Thyroid gland (tissue), 4 donors: ENCODE results near the gene ACBD3. TPM values are rescaled to one million over a fixed set of nuclear protein-coding genes. Genes with fewer than 3 reads are reported as not detected.

ENCODE experiments used
- DNase-seq, 2 donors: peaks; one replicate each; pipeline ENCODE4 v3.0.0-alpha.2; 2019
- H3K27ac ChIP-seq, 3 donors: fragments of 200-600 bp; sonication (generic); 1 replicate in 2 of 3; 2 replicates in 1 of 3; pipeline ENCODE4 v1.5.1; 2016 to 2019; ENCODE audit warnings: mild to moderate bottlenecking in 1 of 3, moderate library complexity in 1 of 3
- H3K27me3 ChIP-seq: fragments of 200-600 bp; sonication (generic); one replicate; pipeline ENCODE4 v1.5.1; 2019
- H3K36me3 ChIP-seq, 2 donors: fragments of 200-600 bp; sonication (generic); one replicate each; pipeline ENCODE4 v1.5.1; 2016 to 2019
- H3K4me1 ChIP-seq, 2 donors: fragments of 200-600 bp; sonication (generic); one replicate each; pipeline ENCODE4 v1.5.1; 2017 to 2019
- H3K4me3 ChIP-seq, 3 donors: fragments of 200-600 bp; sonication (generic); replicated peaks in 1 of 3; 1 replicate in 2 of 3; 2 replicates in 1 of 3; pipeline ENCODE4 v1.5.1; 2016; ENCODE audit warnings: mild to moderate bottlenecking in 1 of 3
- H3K9me3 ChIP-seq: fragments of 200-600 bp; sonication (generic); one replicate; pipeline ENCODE4 v1.5.1; 2017
- CTCF ChIP-seq, 6 experiments: fragments of 200-600 bp in 3 of 6; fragments of 450-650 bp in 3 of 6; sonication (generic) in 3 of 6; IDR thresholded peaks; one replicate each; pipeline ENCODE4 v1.5.1; 2016 to 2019; ENCODE audit warnings: antibody characterized with exemption in 6 of 6, mild to moderate bottlenecking in 2 of 6, inconsistent platforms in 1 of 6, moderate library complexity in 1 of 6
- POLR2A ChIP-seq, 2 donors: fragments of 450-650 bp; IDR thresholded peaks; one replicate each; pipeline ENCODE4 v1.6.1; 2017; ENCODE audit warnings: antibody characterized with exemption in 2 of 2, mild to moderate bottlenecking in 2 of 2, moderate library complexity in 1 of 2
- WGBS, 2 donors: methylation state at CpG; one replicate each; pipeline ENCODE4 v1.1.5; 2017; 5-methylcytosine and 5-hydroxymethylcytosine counted together
- intact Hi-C: fragments of 100-400 bp; cut with DNase I; formaldehyde crosslinking; loops from one replicate; pipeline ENCODE4 v1.15.1; 2023
- total RNA-seq, 4 donors: library from RNA; depleted of rRNA; stranded (reverse); fragments of >200 nt; gene quantifications; one replicate each; pipeline ENCODE4 v1.2.3, GENCODE V29; 2016

ACBD3 gene
- total RNA-seq, 4 donors from 2014 or later: 56.4 to 74.2 (median 66.0) TPM

- 58 to 69% methylated on average over 5 of the region's 5 CpGs for WGBS, 2 donors
- TF ChIP-seq CTCF (IDR thresholded peaks at IDR 0.05): peak in 1 of 6 experiments; percentile 11
- no peak for TF ChIP-seq POLR2A (IDR thresholded peaks at IDR 0.05)
- Histone ChIP-seq H3K36me3 (no peaks in the 10 kb centered on the region), H3K4me3 (no peak overlapping the region), H3K27ac (no peak overlapping the region), H3K9me3 (no peaks in the 10 kb centered on the region), H3K27me3 (no peaks in the 10 kb centered on the region), H3K4me1 (no peaks in the 10 kb centered on the region)
- intact Hi-C loops: no loop called here
- no peak for DNase-seq
Measured at GRCh38 chr1:226201029-226201593, 14.6 kb upstream of the ACBD3 start.

GRCh38 chr1:226199971-226200370 is 13.4 kb upstream of the ACBD3 start:
- no peaks in the 10 kb centered on the region for H3K36me3 ChIP-seq
- no peak overlapping the region for H3K27ac ChIP-seq
- TF ChIP-seq CTCF (IDR thresholded peaks at IDR 0.05) (no peak), POLR2A (IDR thresholded peaks at IDR 0.05) (no peak)
- no peak overlapping the region for H3K4me3 ChIP-seq
- no peaks in the 10 kb centered on the region for H3K4me1 ChIP-seq
- H3K9me3 ChIP-seq: no peaks in the 10 kb centered on the region
- intact Hi-C loops: no loop called here
- 70 to 73% methylated on average over 2 of the region's 2 CpGs for WGBS, 2 donors
- no peaks in the 10 kb centered on the region for H3K27me3 ChIP-seq
- no peak for DNase-seq

GRCh38 chr1:226195144-226195543 is 8.6 kb upstream of the ACBD3 start:
- intact Hi-C loops: no loop called here
- Histone ChIP-seq H3K9me3 (no peaks in the 10 kb centered on the region), H3K27ac (no peak overlapping the region), H3K36me3 (no peaks in the 10 kb centered on the region), H3K27me3 (no peaks in the 10 kb centered on the region), H3K4me3 (no peak overlapping the region), H3K4me1 (no peaks in the 10 kb centered on the region)
- no peak for DNase-seq
- 92 to 97% methylated on average over 1 of the region's 1 CpG for WGBS, 2 donors
- no peak for TF ChIP-seq POLR2A (IDR thresholded peaks at IDR 0.05)
- no peak for TF ChIP-seq CTCF (IDR thresholded peaks at IDR 0.05)

- peak overlapping the region in 1 of 3 donors; percentile 82 for H3K4me3 ChIP-seq
- no peak for DNase-seq
- TF ChIP-seq CTCF (IDR thresholded peaks at IDR 0.05): no peak
- TF ChIP-seq POLR2A (IDR thresholded peaks at IDR 0.05): no peak
- no peaks in the 10 kb centered on the region for H3K9me3 ChIP-seq
- peak overlapping the region in 1 of 3 donors; percentile 84 for H3K27ac ChIP-seq
- H3K36me3 ChIP-seq: no peaks in the 10 kb centered on the region
- WGBS, 2 donors: 89 to 97% methylated on average over 7 of the region's 7 CpGs
- no peaks in the 10 kb centered on the region for H3K27me3 ChIP-seq
- intact Hi-C loops: no loop called here
- H3K4me1 ChIP-seq: peaks cover 22 to 34% of the 10 kb centered on the region in 2 donors
Measured at GRCh38 chr1:226187380-226187779, 839 bp upstream of the ACBD3 start.

- H3K36me3 ChIP-seq: no peaks in the 10 kb centered on the region
- no peak for DNase-seq
- intact Hi-C loops: no loop called here
- peak overlapping the region; percentile 84 to 95 (median 93) for H3K27ac ChIP-seq
- no peaks in the 10 kb centered on the region for H3K27me3 ChIP-seq
- TF ChIP-seq CTCF (IDR thresholded peaks at IDR 0.05) (no peak), POLR2A (IDR thresholded peaks at IDR 0.05) (no peak)
- peak overlapping the region; percentile 82 to 95 (median 88) for H3K4me3 ChIP-seq
- 8 to 26% methylated on average over 4 to 10 of the region's 10 CpGs for WGBS, 2 donors
- H3K9me3 ChIP-seq: no peaks in the 10 kb centered on the region
- peaks cover 26 to 38% of the 10 kb centered on the region in 2 donors for H3K4me1 ChIP-seq
Measured at GRCh38 chr1:226187019-226187322, 430 bp upstream of the ACBD3 start.
